Measurements from ENCODE around the gene CEP135. TPM values are rescaled to one million over a fixed set of nuclear protein-coding genes. Genes with fewer than 3 reads are reported as not detected.

CEP135 gene
- total RNA-seq, 1 experiment from 2014 or later, result 10.5 TPM

- CTCF ChIA-PET, result no interaction called here
- DNase-seq, result no peak
- H3K27me3 Mint-ChIP-seq (ENCODE audit: insufficient read depth, unreplicated experiment), result no peaks in the 10 kb centered on the region
- Histone ChIP-seq H3K9me3 (no peaks in the 10 kb centered on the region), H3K27me3 (replicated peaks; ENCODE audit: control insufficient read depth, insufficient read depth, low read length) (no peaks in the 10 kb centered on the region), H3K36me3 (ENCODE audit: control insufficient read depth, insufficient read depth, low read length) (no peaks in the 10 kb centered on the region), H3K4me3 (ENCODE audit: low read depth, low read length) (no peak overlapping the region), H3K4me1 (no peaks in the 10 kb centered on the region)
- no TSS peak for BruUV-seq (replicated peaks)
- no peak for TF ChIP-seq CTCF (IDR thresholded peaks at IDR 0.05; ENCODE audit: insufficient read depth in 1 of 2, low read depth in 1 of 2, low read length in 1 of 2, severe bottlenecking in 1 of 2, unreplicated experiment in 1 of 2)
- intact Hi-C loops (cut with micrococcal nuclease; ENCODE audit: unreplicated experiment), result no loop called here
- no peaks in the 10 kb centered on the region for H3K9me3 Mint-ChIP-seq (ENCODE audit: unreplicated experiment)
- no peak overlapping the region for H3K27ac Mint-ChIP-seq (ENCODE audit: unreplicated experiment)
- no peaks in the 10 kb centered on the region for H3K36me3 Mint-ChIP-seq (ENCODE audit: insufficient read depth, unreplicated experiment)
- POLR2A ChIA-PET, result no interaction called here
- H3K4me3 Mint-ChIP-seq (ENCODE audit: unreplicated experiment), result no peak overlapping the region
- H3K4me1 Mint-ChIP-seq (ENCODE audit: low read depth, unreplicated experiment), result no peaks in the 10 kb centered on the region
These were observed 34.2 kb downstream of the CEP135 start for GRCh38 chr4:55982976-55983375.

GRCh38 chr4:55989766-55990165 lies 41.0 kb downstream of the CEP135 start:
- ChIA-PET CTCF (no interaction called here), POLR2A (no interaction called here)
- Histone ChIP-seq H3K4me3 (ENCODE audit: low read depth, low read length) (no peak overlapping the region), H3K4me1 (no peaks in the 10 kb centered on the region), H3K27me3 (replicated peaks; ENCODE audit: control insufficient read depth, insufficient read depth, low read length) (no peaks in the 10 kb centered on the region), H3K9me3 (no peaks in the 10 kb centered on the region), H3K36me3 (ENCODE audit: control insufficient read depth, insufficient read depth, low read length) (no peaks in the 10 kb centered on the region)
- no peak overlapping the region for H3K4me3 Mint-ChIP-seq (ENCODE audit: unreplicated experiment)
- no peaks in the 10 kb centered on the region for H3K4me1 Mint-ChIP-seq (ENCODE audit: low read depth, unreplicated experiment)
- no peak for TF ChIP-seq CTCF (IDR thresholded peaks at IDR 0.05; ENCODE audit: insufficient read depth in 1 of 2, low read depth in 1 of 2, low read length in 1 of 2, severe bottlenecking in 1 of 2, unreplicated experiment in 1 of 2)
- no peaks in the 10 kb centered on the region for H3K9me3 Mint-ChIP-seq (ENCODE audit: unreplicated experiment)
- DNase-seq, result no peak
- intact Hi-C loops (cut with micrococcal nuclease; ENCODE audit: unreplicated experiment), result no loop called here
- H3K27me3 Mint-ChIP-seq (ENCODE audit: insufficient read depth, unreplicated experiment), result no peaks in the 10 kb centered on the region
- H3K27ac Mint-ChIP-seq (ENCODE audit: unreplicated experiment), result no peak overlapping the region
- BruUV-seq (replicated peaks), result no TSS peak
- H3K36me3 Mint-ChIP-seq (ENCODE audit: insufficient read depth, unreplicated experiment), result no peaks in the 10 kb centered on the region

- Mint-ChIP-seq H3K4me3 (ENCODE audit: unreplicated experiment) (no peak overlapping the region), H3K9me3 (ENCODE audit: unreplicated experiment) (no peaks in the 10 kb centered on the region), H3K27me3 (ENCODE audit: insufficient read depth, unreplicated experiment) (no peaks in the 10 kb centered on the region), H3K4me1 (ENCODE audit: low read depth, unreplicated experiment) (no peaks in the 10 kb centered on the region), H3K36me3 (ENCODE audit: insufficient read depth, unreplicated experiment) (no peaks in the 10 kb centered on the region), H3K27ac (ENCODE audit: unreplicated experiment) (no peak overlapping the region)
- POLR2A ChIA-PET, result interaction anchor here (0.5 kb wide), 1 partner anchor 480 kb away, joined by 4 read pairs; no protein-coding TSS in a partner anchor
- CTCF ChIA-PET, result interaction anchor here (0.6 kb wide), 1 partner anchor 28 kb away, joined by 3 read pairs; no protein-coding TSS in a partner anchor
- H3K9me3 ChIP-seq, result no peaks in the 10 kb centered on the region
- no peak for DNase-seq
- no peak overlapping the region for H3K4me3 ChIP-seq (ENCODE audit: low read depth, low read length)
- H3K4me1 ChIP-seq, result no peaks in the 10 kb centered on the region
- no peaks in the 10 kb centered on the region for H3K27me3 ChIP-seq (replicated peaks; ENCODE audit: control insufficient read depth, insufficient read depth, low read length)
- no peaks in the 10 kb centered on the region for H3K36me3 ChIP-seq (ENCODE audit: control insufficient read depth, insufficient read depth, low read length)
- TF ChIP-seq CTCF (IDR thresholded peaks at IDR 0.05; ENCODE audit: insufficient read depth in 1 of 2, low read depth in 1 of 2, low read length in 1 of 2, severe bottlenecking in 1 of 2, unreplicated experiment in 1 of 2), result no peak
- intact Hi-C loops (cut with micrococcal nuclease; ENCODE audit: unreplicated experiment), result no loop called here
- BruUV-seq (replicated peaks), result no TSS peak
These were observed 45.4 kb downstream of the CEP135 start for GRCh38 chr4:55993994-55994663.

Measured in Caco-2 (cell line).